ENCODE results near the gene ACE. TPM values are rescaled to one million over a fixed set of nuclear protein-coding genes. Genes with fewer than 3 reads are reported as not detected.

ACE gene
- total RNA-seq: 1 to 10 TPM; 3.1 to 3.6 TPM

GRCh38 chr17:63476854-63477479, at the start of gene ACE:
ACE (plus strand) TSS chr17:63477061; CDS start chr17:63477095, 34 bp downstream.

DNA sequence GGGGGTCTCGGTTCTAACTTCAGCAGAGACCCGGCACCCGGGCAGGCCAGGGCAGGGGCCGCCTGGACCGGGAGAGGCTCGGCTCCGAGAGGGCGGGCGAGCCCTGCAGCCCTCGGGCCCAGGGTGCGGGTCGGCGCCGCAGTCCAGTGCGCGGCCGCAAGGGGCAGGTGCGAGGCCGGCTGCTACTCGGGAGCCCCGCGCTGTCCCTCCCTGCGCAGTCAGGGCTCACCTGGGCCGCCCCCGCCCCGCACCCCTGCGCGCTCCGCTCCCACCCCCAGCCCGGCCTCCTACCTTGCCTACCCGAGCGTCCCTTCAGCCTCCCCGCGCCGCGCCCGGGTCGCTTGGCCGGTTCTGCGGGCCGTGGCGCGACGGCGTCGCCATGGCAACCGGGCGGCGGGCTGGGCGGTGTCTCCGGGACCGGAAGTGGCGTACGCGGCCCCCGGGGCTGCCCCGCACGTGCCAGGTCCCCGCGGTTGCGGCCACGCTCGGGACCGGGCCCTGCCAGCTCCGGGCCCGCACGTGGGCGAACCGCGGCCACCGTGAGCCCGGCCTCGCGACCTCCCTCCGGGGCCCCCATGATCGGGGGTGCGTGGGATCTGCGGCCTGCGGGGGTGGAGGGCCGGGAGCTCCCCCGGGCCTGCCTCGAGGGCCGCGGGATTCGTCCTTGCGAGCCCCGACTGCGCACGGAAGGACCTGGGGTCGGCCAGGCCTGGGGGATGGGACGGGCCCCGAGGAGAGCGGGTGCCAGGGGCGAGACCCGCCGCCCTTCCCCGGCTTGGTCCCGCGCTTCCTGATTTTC, 30.7 kb upstream of the ACE start, which contains the start of gene CYB561:
Gene CYB561, minus strand, starts transcription at position 353 of the 799 bp plus-strand sequence. CDS start 8,759 bp downstream, outside the sequence.

DNA sequence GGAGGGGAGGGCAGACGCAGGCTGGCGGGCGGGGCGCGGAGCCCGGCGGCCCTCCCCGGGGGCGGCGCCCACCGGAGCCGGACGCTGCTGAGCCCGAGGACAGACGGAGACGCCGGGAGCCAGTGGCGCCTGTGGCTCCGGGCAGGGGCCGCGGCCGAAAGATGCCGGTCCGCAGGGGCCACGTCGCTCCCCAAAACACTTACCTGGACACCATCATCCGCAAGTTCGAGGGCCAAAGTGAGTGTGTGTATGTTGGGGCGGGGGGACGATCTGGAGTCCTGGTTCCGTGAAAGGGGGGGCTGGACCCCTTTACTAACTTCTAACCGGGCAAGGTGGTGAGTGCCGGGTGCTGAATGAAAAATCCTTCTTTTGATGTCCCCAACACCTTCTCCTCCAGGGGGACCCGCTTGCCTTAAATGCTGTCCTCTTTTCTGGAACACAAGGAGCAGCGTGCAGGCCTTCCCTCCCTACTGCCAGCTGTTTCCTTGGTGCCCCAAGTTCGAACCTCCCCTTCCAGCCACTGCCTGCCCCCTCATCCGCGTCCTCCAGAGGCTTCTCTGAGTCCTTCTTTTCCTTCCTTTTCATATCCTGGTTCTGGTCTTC, 46.5 kb downstream of the ACE start, which contains the start of gene KCNH6:
Gene KCNH6, plus strand, starts transcription at position 106 of the 603 bp plus-strand sequence. Its CDS starts 56 bp downstream, at position 162.

Other genes with a start within 250 kb of the ACE start
- 1 to 10 TPM; 4.8 to 5.2 TPM for gene CYB561, start 30.8 kb upstream of the ACE start, total RNA-seq
- gene KCNH6, start 46.3 kb downstream of the ACE start, total RNA-seq: not detected
- 100 to 1,000 TPM; 109 to 116 TPM for gene DCAF7, start 73.4 kb downstream of the ACE start, total RNA-seq
- 10 to 100 TPM; 20.3 to 22.4 TPM for gene TACO1, start 123.8 kb downstream of the ACE start, total RNA-seq
- 10 to 100 TPM; 43.0 to 44.6 TPM for gene MAP3K3, start 145.4 kb downstream of the ACE start, total RNA-seq
- gene LIMD2, start 223.1 kb downstream of the ACE start, total RNA-seq: 100 to 1,000 TPM; 522 to 536 TPM

Measured in activated naive CD4-positive, alpha-beta T cell treated with anti-CD3 and anti-CD28 coated beads, Interleukin-2, amount 10 ng/mL, durations not matched to agents 5 hours and 36 hours (primary cell).